Muscle layer of duodenum (tissue), 2 donors: Measurements from ENCODE around the gene PRKG1.
"Not testable (repeated sequence)": the region's sequence is repeated elsewhere in the genome, so short reads cannot be mapped to it uniquely, and the experiment has no call there.

Source experiments
- H3K27ac ChIP-seq: one replicate; pipeline ENCODE4 v1.7.0; 2013; ENCODE audit warnings: mild to moderate bottlenecking, low read length
- H3K27me3 ChIP-seq: one replicate; pipeline ENCODE4 v1.7.0; 2013; ENCODE audit warnings: low read depth, mild to moderate bottlenecking, control low read depth, low read length
- H3K36me3 ChIP-seq, 2 donors: one replicate each; pipeline ENCODE4 v1.7.0; 2013; ENCODE audit warnings: low read length in 2 of 2, control low read depth in 1 of 2, mild to moderate bottlenecking in 1 of 2; ENCODE audit not compliant: insufficient read depth in 2 of 2, control insufficient read depth in 1 of 2
- H3K4me1 ChIP-seq, 2 donors: one replicate each; pipeline ENCODE4 v1.7.0; 2013; ENCODE audit warnings: low read length in 2 of 2, mild to moderate bottlenecking in 2 of 2, control low read depth in 1 of 2, moderate library complexity in 1 of 2; ENCODE audit not compliant: insufficient read depth in 2 of 2, control insufficient read depth in 1 of 2
- H3K4me3 ChIP-seq, 2 donors: one replicate each; pipeline ENCODE4 v1.7.0; 2013; ENCODE audit warnings: low read length in 2 of 2, low read depth in 1 of 2, mild to moderate bottlenecking in 1 of 2
- H3K9me3 ChIP-seq, 2 donors: one replicate each; pipeline ENCODE4 v1.7.0; 2013; ENCODE audit warnings: low read length in 2 of 2, control low read depth in 1 of 2, mild to moderate bottlenecking in 1 of 2; ENCODE audit not compliant: control insufficient read depth in 1 of 2
- donor health status: healthy.

Gene PRKG1

DNA sequence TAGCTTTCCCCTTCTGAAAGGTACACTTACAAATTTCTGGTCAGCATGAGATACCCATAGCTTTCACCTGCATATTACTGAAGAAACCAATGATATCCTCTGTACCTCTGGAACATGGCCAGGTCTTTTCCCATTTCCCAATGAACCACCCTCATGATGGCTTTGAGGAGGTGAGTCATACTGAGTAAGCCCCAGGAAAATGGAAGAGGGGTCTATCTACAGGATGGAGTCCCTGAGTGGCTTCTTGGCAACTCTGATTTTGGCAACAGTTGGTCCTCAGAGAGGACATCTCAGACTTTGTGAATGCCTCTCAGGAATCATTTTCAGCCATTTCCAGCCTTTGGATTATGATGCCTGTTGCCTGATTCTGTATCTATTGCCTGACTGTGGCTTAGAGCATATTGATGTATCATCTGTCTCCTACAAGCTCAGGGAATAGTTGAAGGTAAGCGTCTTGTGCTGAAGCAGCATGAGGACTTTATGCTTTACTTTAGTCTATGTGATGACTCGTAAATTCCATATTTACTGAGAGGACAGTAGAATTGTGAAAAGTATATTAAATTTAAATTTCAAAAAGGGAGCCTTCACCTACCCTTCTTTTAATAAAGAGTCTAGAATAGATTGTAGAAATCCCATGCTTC lies 1155.1 kb downstream of the PRKG1 start:
- Histone ChIP-seq H3K9me3 (no peaks in the 10 kb centered on the region), H3K27me3 (no peaks in the 10 kb centered on the region), H3K27ac (no peak overlapping the region), H3K4me3 (no peak overlapping the region), H3K36me3 (no peaks in the 10 kb centered on the region), H3K4me1 (no peaks in the 10 kb centered on the region)

DNA sequence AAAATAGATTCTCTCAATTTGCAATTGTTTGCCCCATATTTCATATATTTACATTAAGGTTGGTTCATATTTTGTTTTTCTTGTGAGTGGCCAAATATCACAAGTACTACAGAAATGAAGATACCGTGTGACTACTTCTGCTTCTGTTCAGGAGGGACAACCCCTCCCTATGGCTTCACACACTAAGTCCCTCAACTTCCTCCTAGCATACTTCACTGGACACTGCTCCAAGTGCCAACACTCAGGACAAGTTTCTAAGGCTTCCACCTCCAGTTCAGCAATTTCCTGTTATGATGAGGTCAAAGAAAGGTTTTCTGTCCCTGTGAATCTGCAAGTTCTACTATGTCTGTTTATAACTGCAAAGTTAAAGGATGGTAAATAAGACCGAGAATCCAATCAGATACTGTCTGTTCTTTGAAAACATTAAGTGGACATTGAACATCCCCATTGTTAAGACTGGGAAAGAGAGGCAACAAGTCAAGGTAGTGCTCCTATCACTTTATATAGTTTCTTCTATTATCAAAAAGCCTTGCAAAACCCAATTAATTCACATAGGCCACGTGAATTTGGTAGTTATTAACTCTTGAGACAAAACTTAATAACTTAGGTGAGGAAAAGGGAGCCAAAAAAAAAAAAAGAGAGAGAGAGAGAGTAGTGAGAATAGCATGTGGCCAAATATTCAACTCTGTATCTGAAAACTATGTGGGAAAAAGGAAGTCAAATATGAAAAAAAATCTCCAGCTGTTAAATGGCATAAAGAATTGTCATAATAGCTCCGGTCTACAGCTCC lies 1158.5 kb downstream of the PRKG1 start:
- peak overlapping the region; percentile 0 to 43 for H3K4me3 ChIP-seq
- H3K27ac ChIP-seq, result no peak overlapping the region
- no peaks in the 10 kb centered on the region for H3K27me3 ChIP-seq

DNA sequence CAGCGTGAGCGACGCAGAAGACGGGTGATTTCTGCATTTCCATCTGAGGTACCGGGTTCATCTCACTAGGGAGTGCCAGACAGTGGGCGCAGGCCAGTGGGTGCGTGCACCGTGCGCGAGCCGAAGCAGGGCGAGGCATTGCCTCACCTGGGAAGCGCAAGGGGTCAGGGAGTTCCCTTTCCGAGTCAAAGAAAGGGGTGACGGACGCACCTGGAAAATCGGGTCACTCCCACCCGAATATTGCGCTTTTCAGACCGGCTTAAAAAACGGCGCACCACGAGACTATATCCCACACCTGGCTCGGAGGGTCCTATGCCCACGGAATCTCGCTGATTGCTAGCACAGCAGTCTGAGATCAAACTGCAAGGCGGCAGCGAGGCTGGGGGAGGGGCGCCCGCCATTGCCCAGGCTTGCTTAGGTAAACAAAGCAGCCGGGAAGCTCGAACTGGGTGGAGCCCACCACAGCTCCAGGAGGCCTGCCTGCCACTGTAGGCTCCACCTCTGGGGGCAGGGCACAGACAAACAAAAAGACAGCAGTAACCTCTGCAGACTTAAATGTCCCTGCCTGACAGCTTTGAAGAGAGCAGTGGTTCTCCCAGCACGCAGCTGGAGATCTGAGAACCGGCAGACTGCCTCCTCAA lies 1159.2 kb downstream of the PRKG1 start:
- H3K4me3 ChIP-seq, result peak overlapping the region; percentile 0 to 43
- H3K27me3 ChIP-seq, H3K9me3 ChIP-seq, H3K36me3 ChIP-seq, H3K4me1 ChIP-seq, H3K27ac ChIP-seq: not testable (repeated sequence)

More for the DNA sequence above, 1158.5 kb downstream of the PRKG1 start:
- no peaks in the 10 kb centered on the region for H3K9me3 ChIP-seq
- H3K36me3 ChIP-seq, result no peaks in the 10 kb centered on the region
- H3K4me1 ChIP-seq, result no peaks in the 10 kb centered on the region

DNA sequence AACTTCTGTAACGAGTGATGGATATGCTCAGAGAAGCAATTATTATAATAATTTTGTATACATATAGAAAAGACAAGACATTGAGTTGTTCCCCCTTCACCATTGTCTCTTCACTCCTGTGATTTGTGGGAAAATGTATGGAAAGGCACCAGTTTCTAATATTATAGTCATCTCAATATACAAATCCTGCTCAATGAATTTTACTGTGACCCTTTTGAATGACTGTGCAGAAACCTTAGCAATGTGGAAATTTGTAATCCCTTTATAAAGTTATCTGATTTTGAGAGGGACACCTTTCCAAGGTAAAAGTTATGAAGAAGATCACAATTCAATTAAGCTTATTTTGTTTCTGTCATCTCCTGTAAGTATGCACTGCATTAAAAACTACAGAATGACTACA lies 1165.5 kb downstream of the PRKG1 start:
- no peak overlapping the region for H3K27ac ChIP-seq
- no peaks in the 10 kb centered on the region for H3K9me3 ChIP-seq
- no peaks in the 10 kb centered on the region for H3K4me1 ChIP-seq
- H3K27me3 ChIP-seq, result no peaks in the 10 kb centered on the region
- no peak overlapping the region for H3K4me3 ChIP-seq
- no peaks in the 10 kb centered on the region for H3K36me3 ChIP-seq

DNA sequence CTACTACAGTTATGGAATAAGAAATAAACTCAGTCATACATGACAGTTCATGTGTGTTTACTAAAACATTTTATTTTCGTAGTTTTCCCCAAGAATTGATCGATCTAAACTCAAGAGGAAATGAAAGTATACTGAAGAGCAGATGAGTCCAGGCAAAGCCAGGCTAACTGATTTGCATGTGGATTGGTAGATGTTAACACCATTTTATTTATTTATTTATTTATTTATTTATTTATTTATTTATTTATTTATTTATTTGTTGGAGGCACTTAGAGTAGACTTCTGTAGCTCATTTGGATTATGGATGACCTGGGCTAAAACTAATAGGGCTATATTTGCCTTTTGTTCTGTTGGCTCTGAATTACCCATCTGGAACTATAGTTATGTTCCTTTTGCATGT lies 1171.3 kb downstream of the PRKG1 start:
- no peaks in the 10 kb centered on the region for H3K36me3 ChIP-seq
- no peaks in the 10 kb centered on the region for H3K27me3 ChIP-seq
- no peak overlapping the region for H3K4me3 ChIP-seq
- H3K4me1 ChIP-seq, result no peaks in the 10 kb centered on the region
- no peaks in the 10 kb centered on the region for H3K9me3 ChIP-seq
- no peak overlapping the region for H3K27ac ChIP-seq

DNA sequence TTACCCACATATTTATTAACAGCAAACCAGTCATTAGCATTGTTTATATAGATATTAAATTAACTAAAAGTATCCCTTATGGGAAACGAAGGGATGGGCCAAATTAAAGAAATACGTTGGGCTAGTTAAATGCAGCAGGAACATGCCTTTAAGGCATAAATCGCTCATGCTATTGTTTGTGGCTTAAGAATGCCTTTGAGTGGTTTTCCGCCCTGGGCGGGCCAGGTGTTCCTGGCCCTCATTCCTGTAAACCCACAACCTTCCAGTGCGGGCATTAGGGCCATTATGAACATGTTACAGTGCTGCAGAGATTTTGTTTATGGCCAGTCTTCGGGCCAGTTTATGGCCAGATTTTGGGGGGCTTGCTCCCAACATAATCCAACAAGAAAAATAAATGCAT lies 1173.6 kb downstream of the PRKG1 start:
- not testable (repeated sequence) for H3K27me3 ChIP-seq, H3K36me3 ChIP-seq, H3K4me3 ChIP-seq, H3K4me1 ChIP-seq, H3K27ac ChIP-seq, H3K9me3 ChIP-seq

DNA sequence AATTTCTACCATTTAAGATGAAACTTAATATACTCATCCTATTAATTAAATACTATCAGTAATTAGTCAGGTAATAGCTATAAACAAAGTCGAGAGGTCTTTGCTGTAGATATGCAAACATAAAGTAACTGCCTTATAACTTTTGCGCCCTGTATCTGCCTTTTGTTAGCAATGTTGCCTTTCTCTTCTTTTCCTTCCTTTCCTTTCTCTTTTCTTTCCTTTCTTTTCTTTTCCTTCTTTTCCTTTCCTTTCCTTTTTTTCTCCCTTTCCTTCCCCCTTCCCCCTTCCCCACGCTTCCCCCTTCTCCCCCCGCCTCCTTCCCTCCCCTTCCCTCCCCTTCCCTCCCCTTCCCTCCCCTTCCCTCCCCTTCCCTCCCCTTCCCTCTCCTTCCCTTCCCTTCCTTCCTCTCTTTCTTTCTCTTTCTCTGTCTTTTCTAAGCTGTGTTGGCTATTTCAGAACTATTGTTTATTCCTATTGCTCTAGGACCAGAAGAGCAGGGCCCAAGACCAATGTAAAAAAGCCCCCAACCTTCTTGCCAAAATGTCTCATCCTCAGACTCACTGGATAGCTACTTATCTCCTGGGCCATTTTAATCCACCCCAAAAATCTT lies 1174.5 kb downstream of the PRKG1 start:
- H3K36me3 ChIP-seq, result no peaks in the 10 kb centered on the region
- H3K4me3 ChIP-seq, result no peak overlapping the region
- no peaks in the 10 kb centered on the region for H3K27me3 ChIP-seq
- H3K27ac ChIP-seq, result no peak overlapping the region
- H3K4me1 ChIP-seq, result no peaks in the 10 kb centered on the region
- no peaks in the 10 kb centered on the region for H3K9me3 ChIP-seq

DNA sequence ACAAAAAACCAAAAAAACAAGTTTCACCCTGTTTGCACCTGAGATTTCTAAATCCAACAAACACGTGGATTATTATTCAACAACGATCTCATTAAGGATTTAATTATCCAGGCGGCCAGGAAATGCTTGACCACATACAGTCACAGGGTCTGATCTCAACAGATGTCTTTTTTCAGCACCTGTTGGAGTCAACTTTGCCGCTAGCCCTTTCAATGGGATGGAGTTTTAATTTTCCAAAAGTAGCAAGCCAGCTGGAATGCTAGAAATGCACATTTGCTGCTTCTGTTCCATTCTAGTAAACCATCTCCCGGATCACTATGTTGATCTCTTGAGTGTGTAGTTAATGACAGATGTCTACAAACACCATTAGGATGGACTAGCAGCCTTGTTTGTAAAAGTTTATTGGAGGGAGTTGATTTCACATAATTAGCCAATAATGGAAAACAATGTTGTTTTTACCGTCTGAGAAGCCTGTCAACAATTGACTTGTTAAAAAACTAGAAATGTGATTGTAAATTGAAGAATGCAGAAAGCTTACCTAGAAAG lies 1175.6 kb downstream of the PRKG1 start:
- Histone ChIP-seq H3K4me3 (no peak overlapping the region), H3K27ac (no peak overlapping the region), H3K4me1 (no peaks in the 10 kb centered on the region), H3K36me3 (no peaks in the 10 kb centered on the region), H3K27me3 (no peaks in the 10 kb centered on the region), H3K9me3 (no peaks in the 10 kb centered on the region)

DNA sequence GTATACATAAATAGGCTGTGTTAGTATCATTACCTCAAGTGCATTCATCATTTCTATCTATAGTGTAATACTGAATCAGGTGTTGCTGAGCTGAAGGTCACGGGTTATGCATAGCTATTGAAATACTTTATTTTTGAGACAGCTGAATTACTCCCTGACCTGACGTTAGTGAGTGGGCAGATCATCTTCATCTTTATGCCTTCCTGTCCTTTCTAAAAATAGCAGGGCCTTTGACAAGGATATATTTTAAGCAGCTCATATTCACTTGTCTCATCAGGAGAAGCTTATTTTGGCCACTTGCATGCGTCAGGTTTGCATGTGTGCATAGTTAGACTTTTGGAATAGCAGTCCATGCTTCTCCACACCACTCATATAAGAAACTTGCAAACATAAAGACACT lies 1176.2 kb downstream of the PRKG1 start:
- Histone ChIP-seq H3K9me3 (no peaks in the 10 kb centered on the region), H3K27ac (no peak overlapping the region), H3K4me1 (no peaks in the 10 kb centered on the region), H3K36me3 (no peaks in the 10 kb centered on the region), H3K27me3 (no peaks in the 10 kb centered on the region), H3K4me3 (no peak overlapping the region)

DNA sequence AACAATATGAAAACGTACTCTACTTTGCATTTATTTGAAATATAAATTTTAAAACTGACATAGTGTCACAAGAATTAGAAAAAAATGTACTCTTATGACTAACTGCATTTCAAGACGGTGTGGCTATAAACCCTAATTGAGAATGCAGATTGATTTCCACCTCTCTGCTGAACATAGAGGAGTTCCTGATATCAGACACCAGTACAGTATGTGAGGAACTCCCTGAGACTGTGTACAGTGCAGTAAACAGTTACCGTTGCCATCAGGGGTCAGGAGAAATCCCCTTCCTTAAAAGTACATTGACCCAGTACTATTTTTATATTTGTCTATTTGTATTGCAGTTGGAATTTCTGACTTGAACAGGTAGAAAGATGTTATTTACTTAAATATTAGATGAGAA lies 1178.0 kb downstream of the PRKG1 start:
- H3K9me3 ChIP-seq, result no peaks in the 10 kb centered on the region

More for the DNA sequence above, 1178.0 kb downstream of the PRKG1 start:
- no peaks in the 10 kb centered on the region for H3K27me3 ChIP-seq
- H3K4me3 ChIP-seq, result no peak overlapping the region
- H3K27ac ChIP-seq, result no peak overlapping the region
- peaks cover 0 to 6% of the 10 kb centered on the region in 2 donors for H3K4me1 ChIP-seq
- H3K36me3 ChIP-seq, result no peaks in the 10 kb centered on the region
